Measurements from ENCODE around the gene FAM184A.

DNA sequence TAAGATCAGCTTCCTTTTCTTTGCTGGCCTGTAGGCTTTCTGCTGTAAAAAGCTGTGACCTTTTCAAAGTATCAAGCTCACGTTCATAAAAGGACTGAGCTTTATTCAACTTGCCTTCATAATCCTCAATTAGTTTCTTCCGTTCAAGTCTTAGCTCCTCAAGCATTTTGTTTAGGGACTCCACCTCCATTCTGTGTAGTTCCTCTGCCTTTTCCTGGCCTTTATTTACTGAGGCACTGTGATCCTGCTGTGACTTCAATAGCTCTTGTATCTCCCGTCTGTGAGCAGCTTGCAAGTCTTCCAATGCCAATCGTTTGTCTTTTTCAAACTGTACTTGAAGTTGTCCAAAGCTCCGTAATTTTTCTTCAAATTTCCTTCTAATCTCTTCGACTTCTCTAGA, 54.4 kb downstream of the FAM184A start:
- TF ChIP-seq RAD51 (IDR thresholded peaks at IDR 0.05) (no peak), TAF1 (IDR thresholded peaks at IDR 0.05; ENCODE audit: borderline replicate concordance, low read depth, low read length) (no peak), CREB1 (IDR thresholded peaks at IDR 0.05; ENCODE audit: low read depth) (no peak), RAD21 (IDR thresholded peaks at IDR 0.05; ENCODE audit: insufficient read depth, low read depth, low read length) (no peak)

All from GM12878 (cell line).